Measurements from ENCODE around the gene FHL1. TPM values are rescaled to one million over a fixed set of nuclear protein-coding genes. Genes with fewer than 3 reads are reported as not detected.

FHL1 gene
- total RNA-seq, 1 donor from 2014 or later = 55.3 TPM

DNA sequence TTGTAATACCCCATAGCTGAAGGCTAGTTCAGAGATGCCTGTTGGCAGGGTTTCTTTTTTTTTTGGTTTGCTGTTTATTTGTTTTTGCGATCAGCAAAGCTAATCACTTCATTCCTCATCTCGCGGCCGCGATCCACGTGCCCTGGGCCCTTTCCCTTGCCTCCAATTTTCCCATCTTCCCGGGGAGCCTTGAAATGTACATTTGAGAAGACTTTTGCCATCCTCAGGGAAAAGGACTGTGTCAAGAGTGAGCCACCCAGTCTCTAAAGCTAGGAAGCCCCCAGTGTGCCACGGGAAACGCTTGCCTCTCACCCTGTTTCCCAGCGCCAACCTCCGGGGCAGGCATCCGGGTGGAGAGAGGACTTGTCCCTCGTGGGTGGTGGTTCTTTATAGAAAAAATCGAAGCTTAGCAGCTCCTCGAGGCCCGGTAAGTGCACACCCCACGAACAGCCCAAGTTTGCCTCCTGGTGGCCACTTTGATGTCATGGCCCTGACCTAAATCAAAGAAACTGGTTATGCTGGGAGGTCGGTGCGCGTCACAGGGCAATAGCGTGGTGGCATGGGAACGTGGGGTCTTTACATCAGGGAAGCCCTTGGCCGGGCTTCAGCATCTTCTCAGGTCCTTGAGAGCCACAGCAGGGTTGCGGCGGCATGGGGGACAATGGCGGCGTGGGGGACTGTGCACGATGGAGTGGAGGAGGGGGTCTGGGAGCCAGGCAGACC is 61.8 kb downstream of the FHL1 start:
- Mint-ChIP-seq H3K36me3 (peaks cover 4% of the 10 kb centered on the region), H3K9me3 (no peaks in the 10 kb centered on the region), H3K27me3 (no peaks in the 10 kb centered on the region), H3K27ac (no peak overlapping the region), H3K4me3 (no peak overlapping the region), H3K4me1 (ENCODE audit: unreplicated experiment) (no peaks in the 10 kb centered on the region)
- no peak for DNase-seq (ENCODE audit: extremely low spot score, unreplicated experiment)
- TF ChIP-seq, protein P1, sequence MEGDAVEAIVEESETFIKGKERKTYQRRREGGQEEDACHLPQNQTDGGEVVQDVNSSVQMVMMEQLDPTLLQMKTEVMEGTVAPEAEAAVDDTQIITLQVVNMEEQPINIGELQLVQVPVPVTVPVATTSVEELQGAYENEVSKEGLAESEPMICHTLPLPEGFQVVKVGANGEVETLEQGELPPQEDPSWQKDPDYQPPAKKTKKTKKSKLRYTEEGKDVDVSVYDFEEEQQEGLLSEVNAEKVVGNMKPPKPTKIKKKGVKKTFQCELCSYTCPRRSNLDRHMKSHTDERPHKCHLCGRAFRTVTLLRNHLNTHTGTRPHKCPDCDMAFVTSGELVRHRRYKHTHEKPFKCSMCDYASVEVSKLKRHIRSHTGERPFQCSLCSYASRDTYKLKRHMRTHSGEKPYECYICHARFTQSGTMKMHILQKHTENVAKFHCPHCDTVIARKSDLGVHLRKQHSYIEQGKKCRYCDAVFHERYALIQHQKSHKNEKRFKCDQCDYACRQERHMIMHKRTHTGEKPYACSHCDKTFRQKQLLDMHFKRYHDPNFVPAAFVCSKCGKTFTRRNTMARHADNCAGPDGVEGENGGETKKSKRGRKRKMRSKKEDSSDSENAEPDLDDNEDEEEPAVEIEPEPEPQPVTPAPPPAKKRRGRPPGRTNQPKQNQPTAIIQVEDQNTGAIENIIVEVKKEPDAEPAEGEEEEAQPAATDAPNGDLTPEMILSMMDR (conservative IDR thresholded peaks at IDR 0.05) = peak; percentile 64

DNA sequence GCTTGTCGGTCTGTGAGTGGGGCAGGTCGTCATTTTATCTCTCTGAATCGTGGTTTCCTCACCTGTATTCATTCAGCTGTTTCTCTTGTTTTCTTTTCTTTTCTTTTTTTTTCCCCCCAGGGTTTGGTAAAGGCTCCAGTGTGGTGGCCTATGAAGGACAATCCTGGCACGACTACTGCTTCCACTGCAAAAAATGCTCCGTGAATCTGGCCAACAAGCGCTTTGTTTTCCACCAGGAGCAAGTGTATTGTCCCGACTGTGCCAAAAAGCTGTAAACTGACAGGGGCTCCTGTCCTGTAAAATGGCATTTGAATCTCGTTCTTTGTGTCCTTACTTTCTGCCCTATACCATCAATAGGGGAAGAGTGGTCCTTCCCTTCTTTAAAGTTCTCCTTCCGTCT is 62.4 kb downstream of the FHL1 start:
- Mint-ChIP-seq H3K36me3 (peaks cover 4% of the 10 kb centered on the region), H3K4me3 (no peak overlapping the region), H3K4me1 (ENCODE audit: unreplicated experiment) (peaks cover 2% of the 10 kb centered on the region), H3K27ac (no peak overlapping the region), H3K9me3 (no peaks in the 10 kb centered on the region), H3K27me3 (no peaks in the 10 kb centered on the region)
- no peak for DNase-seq (ENCODE audit: extremely low spot score, unreplicated experiment)
- TF ChIP-seq, protein P1 (conservative IDR thresholded peaks at IDR 0.05) = no peak

DNA sequence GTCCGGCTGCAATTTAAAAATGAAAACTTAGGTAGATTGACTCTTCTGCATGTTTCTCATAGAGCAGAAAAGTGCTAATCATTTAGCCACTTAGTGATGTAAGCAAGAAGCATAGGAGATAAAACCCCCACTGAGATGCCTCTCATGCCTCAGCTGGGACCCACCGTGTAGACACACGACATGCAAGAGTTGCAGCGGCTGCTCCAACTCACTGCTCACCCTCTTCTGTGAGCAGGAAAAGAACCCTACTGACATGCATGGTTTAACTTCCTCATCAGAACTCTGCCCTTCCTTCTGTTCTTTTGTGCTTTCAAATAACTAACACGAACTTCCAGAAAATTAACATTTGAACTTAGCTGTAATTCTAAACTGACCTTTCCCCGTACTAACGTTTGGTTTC is 62.9 kb downstream of the FHL1 start:
- Mint-ChIP-seq H3K27me3 (no peaks in the 10 kb centered on the region), H3K9me3 (no peaks in the 10 kb centered on the region), H3K4me1 (ENCODE audit: unreplicated experiment) (peaks cover 3% of the 10 kb centered on the region), H3K4me3 (no peak overlapping the region), H3K36me3 (peaks cover 4% of the 10 kb centered on the region), H3K27ac (no peak overlapping the region)
- no peak for DNase-seq (ENCODE audit: extremely low spot score, unreplicated experiment)
- TF ChIP-seq, protein P1 (conservative IDR thresholded peaks at IDR 0.05) = no peak

DNA sequence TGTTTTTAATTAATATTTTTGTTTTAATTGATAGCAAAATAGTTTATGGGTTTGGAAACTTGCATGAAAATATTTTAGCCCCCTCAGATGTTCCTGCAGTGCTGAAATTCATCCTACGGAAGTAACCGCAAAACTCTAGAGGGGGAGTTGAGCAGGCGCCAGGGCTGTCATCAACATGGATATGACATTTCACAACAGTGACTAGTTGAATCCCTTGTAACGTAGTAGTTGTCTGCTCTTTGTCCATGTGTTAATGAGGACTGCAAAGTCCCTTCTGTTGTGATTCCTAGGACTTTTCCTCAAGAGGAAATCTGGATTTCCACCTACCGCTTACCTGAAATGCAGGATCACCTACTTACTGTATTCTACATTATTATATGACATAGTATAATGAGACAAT is 63.5 kb downstream of the FHL1 start:
- TF ChIP-seq, protein P1 (conservative IDR thresholded peaks at IDR 0.05) = no peak
- Mint-ChIP-seq H3K4me3 (no peak overlapping the region), H3K27ac (no peak overlapping the region), H3K9me3 (no peaks in the 10 kb centered on the region), H3K27me3 (no peaks in the 10 kb centered on the region), H3K4me1 (ENCODE audit: unreplicated experiment) (peaks cover 3% of the 10 kb centered on the region), H3K36me3 (peaks cover 4% of the 10 kb centered on the region)
- no peak for DNase-seq (ENCODE audit: extremely low spot score, unreplicated experiment)

DNA sequence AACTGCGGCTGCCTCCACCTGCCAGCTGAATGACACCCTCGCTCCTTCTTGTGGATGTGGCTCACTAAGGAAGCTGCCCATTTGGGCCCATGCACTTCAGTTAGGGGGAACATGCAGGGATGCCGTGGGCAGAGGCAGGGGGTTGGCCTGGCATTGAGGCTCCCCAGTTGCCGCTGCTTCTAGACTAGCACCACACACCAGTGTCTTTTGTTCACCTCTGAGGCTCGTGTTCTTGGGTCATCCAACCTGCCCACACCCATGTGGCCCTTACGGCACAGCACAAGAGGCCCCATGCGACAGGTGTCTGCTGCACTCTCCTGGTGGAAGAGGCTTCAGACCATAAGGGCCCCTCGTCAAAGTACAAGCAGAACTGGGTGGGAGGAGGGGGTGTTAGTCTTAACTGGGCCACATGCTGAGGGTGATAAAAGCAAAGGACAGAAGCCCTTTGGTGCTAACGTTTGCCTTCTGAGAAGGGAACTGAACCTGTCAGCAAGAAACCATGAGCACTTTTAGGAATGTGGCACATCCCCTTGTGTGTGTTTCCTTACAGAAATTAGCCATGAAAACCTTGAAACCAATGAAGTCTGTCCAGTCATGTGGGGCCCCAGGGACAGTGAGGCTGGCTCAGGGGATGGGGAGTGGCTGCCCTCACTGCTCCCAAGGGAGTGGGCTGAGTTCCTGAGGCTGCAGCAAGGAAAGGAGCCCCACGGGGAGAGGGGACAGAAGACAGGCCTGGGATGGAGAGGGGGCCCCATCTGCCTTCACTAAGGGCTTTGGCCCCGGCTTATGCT is 64.6 kb downstream of the FHL1 start:
- Mint-ChIP-seq H3K27ac (no peak overlapping the region), H3K36me3 (peaks cover 4% of the 10 kb centered on the region), H3K27me3 (no peaks in the 10 kb centered on the region), H3K4me3 (no peak overlapping the region), H3K4me1 (ENCODE audit: unreplicated experiment) (peaks cover 3% of the 10 kb centered on the region), H3K9me3 (no peaks in the 10 kb centered on the region)
- TF ChIP-seq, protein P1 (conservative IDR thresholded peaks at IDR 0.05) = no peak
- no peak for DNase-seq (ENCODE audit: extremely low spot score, unreplicated experiment)
